Keratinocyte (primary cell): ENCODE data around the gene DDT. TPM values are rescaled to one million over a fixed set of nuclear protein-coding genes. Genes with fewer than 3 reads are reported as not detected.

ENCODE experiments used
- DNase-seq: peaks from one replicate; pipeline ENCODE4 v3.0.0-alpha.2; 2011; ENCODE audit warnings: low read depth, missing footprints, low spot score
- FAIRE-seq: peaks from 2 replicates; lab custom pipeline; 2011; peaks lifted over from hg19 to GRCh38; lab: Jason Lieb, UNC
- H2AFZ ChIP-seq: 2 replicates; pipeline ENCODE4 v1.6.0; 2012; ENCODE audit warnings: low read length, control low read depth, inconsistent platforms; ENCODE audit not compliant: control insufficient read depth
- H3K27ac ChIP-seq: 2 replicates; pipeline ENCODE4 v1.5.1; 2011; ENCODE audit warnings: low read length; ENCODE audit not compliant: control insufficient read depth, insufficient read depth
- H3K27me3 ChIP-seq: 3 replicates; pipeline ENCODE4 v1.6.0; 2011; ENCODE audit warnings: low read length; ENCODE audit not compliant: control insufficient read depth, insufficient read depth; ENCODE audit errors: extremely low read depth
- H3K36me3 ChIP-seq, 2 experiments: 2 replicates in 1 of 2; 3 replicates in 1 of 2; pipeline ENCODE4 v1.5.1; 2011; ENCODE audit warnings: low read length in 2 of 2, mild to moderate bottlenecking in 1 of 2; ENCODE audit not compliant: control insufficient read depth in 2 of 2, insufficient read depth in 2 of 2; ENCODE audit errors: extremely low read depth in 1 of 2
- H3K4me1 ChIP-seq: 3 replicates; pipeline ENCODE4 v1.5.1; 2011; ENCODE audit warnings: low read length; ENCODE audit not compliant: control insufficient read depth, insufficient read depth; ENCODE audit errors: extremely low read depth
- H3K4me2 ChIP-seq: 3 replicates; pipeline ENCODE4 v1.6.0; 2011; ENCODE audit warnings: low read depth, low read length; ENCODE audit not compliant: control insufficient read depth, insufficient read depth; ENCODE audit errors: extremely low read depth
- H3K4me3 ChIP-seq, 3 experiments: fragments of 200-600 bp in 1 of 3; sonication (generic) in 1 of 3; 2 replicates in 2 of 3; 3 replicates in 1 of 3; pipeline ENCODE4 v1.5.1; 2011 to 2016; ENCODE audit warnings: low read length in 3 of 3, mild to moderate bottlenecking in 3 of 3, control low read depth in 2 of 3, inconsistent platforms in 1 of 3, low read depth in 1 of 3, mixed read lengths in 1 of 3, mixed run types in 1 of 3, moderate library complexity in 1 of 3; ENCODE audit not compliant: control insufficient read depth in 2 of 3, insufficient read depth in 2 of 3; ENCODE audit errors: extremely low read depth in 1 of 3
- H3K79me2 ChIP-seq: 2 replicates; pipeline ENCODE4 v1.6.0; 2012; ENCODE audit warnings: low read length; ENCODE audit not compliant: control insufficient read depth, insufficient read depth
- H3K9ac ChIP-seq: 3 replicates; pipeline ENCODE4 v1.6.0; 2011; ENCODE audit warnings: low read length; ENCODE audit not compliant: control insufficient read depth, insufficient read depth; ENCODE audit errors: extremely low read depth
- H3K9me1 ChIP-seq: 3 replicates; pipeline ENCODE4 v1.6.0; 2011; ENCODE audit warnings: low read length; ENCODE audit not compliant: control insufficient read depth, insufficient read depth; ENCODE audit errors: extremely low read depth
- H3K9me3 ChIP-seq: 2 replicates; pipeline ENCODE4 v1.5.1; 2012; ENCODE audit warnings: low read depth, low read length; ENCODE audit not compliant: control insufficient read depth
- H4K20me1 ChIP-seq: 3 replicates; pipeline ENCODE4 v1.6.0; 2011; ENCODE audit warnings: low read length; ENCODE audit not compliant: control insufficient read depth, insufficient read depth; ENCODE audit errors: extremely low read depth
- EZH2 ChIP-seq: IDR thresholded peaks from one replicate; pipeline ENCODE4 v1.6.1; 2012; ENCODE audit warnings: inconsistent platforms, mild to moderate bottlenecking, low read length, moderate library complexity
- dilution Hi-C: fragments of 300-500 bp; cut with MboI; formaldehyde crosslinking; loops from one replicate; pipeline ENCODE4 v1.7.0; 2020; ENCODE audit warnings: low sequenced_read_pairs; ENCODE audit not compliant: extremely low pct_ligation_motif_present
- polyA plus RNA-seq, 5 experiments: library from polyadenylated mRNA; depleted of rRNA in 3 of 5; stranded (reverse) in 3 of 5; stranded (forward) in 1 of 5; unstranded in 1 of 5; fragments of >200 nt; gene quantifications; 1 replicate in 1 of 5; 2 replicates in 3 of 5; 3 replicates in 1 of 5; pipeline versions ENCODE4 v1.2.1 to v1.2.3, GENCODE V29; 2011 to 2012; ENCODE audit warnings: missing spikeins in 2 of 5, low read depth in 1 of 5, low replicate concordance in 1 of 5
- TF ChIP-seq, protein P1 (sequence below), 3 experiments: IDR thresholded peaks in 1 of 3; conservative IDR thresholded peaks in 1 of 3; optimal IDR thresholded peaks in 1 of 3; 2 replicates in 2 of 3; 3 replicates in 1 of 3; pipeline versions ENCODE3 to v1.5.1; 2011; ENCODE audit warnings: low read length in 3 of 3, mild to moderate bottlenecking in 3 of 3, moderate library complexity in 2 of 3, control low read depth in 1 of 3, inconsistent platforms in 1 of 3; ENCODE audit not compliant: insufficient read depth in 2 of 3; ENCODE audit errors: extremely low read depth in 1 of 3

Gene DDT
- polyA plus RNA-seq, 1 donor (not counting 4 experiments of a cell fraction or from before 2014, with no cell fraction given) = 151 TPM

DNA sequence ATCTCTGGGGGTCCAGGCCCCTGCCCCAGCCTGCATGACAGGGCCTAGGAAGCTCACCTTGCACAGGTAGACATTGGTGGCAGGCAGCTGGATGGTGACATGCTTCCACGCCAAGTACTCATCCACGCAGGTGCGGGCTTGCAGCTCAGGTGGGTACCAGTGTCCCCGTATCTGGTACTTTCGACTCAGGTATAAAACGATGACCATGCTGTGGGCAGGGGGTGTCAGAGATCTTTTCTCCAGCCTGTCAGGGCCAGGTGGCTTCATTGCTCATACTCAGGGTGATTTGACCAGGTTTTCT is 32.6 kb upstream of the DDT start:
- FAIRE-seq (no peak), DNase-seq (no peak)
- Histone ChIP-seq H3K27ac (no peak overlapping the region), H3K9me1 (no peaks in the 10 kb centered on the region), H2AFZ (no peak overlapping the region), H3K9ac (no peak overlapping the region), H3K27me3 (no peaks in the 10 kb centered on the region), H3K4me1 (no peaks in the 10 kb centered on the region), H4K20me1 (no peaks in the 10 kb centered on the region), H3K79me2 (peaks cover 6% of the 10 kb centered on the region), H3K4me3 (no peak overlapping the region), H3K36me3 (no peaks in the 10 kb centered on the region), H3K4me2 (no peak overlapping the region), H3K9me3 (no peaks in the 10 kb centered on the region)
- no peak for TF ChIP-seq EZH2
- TF ChIP-seq, protein P1, sequence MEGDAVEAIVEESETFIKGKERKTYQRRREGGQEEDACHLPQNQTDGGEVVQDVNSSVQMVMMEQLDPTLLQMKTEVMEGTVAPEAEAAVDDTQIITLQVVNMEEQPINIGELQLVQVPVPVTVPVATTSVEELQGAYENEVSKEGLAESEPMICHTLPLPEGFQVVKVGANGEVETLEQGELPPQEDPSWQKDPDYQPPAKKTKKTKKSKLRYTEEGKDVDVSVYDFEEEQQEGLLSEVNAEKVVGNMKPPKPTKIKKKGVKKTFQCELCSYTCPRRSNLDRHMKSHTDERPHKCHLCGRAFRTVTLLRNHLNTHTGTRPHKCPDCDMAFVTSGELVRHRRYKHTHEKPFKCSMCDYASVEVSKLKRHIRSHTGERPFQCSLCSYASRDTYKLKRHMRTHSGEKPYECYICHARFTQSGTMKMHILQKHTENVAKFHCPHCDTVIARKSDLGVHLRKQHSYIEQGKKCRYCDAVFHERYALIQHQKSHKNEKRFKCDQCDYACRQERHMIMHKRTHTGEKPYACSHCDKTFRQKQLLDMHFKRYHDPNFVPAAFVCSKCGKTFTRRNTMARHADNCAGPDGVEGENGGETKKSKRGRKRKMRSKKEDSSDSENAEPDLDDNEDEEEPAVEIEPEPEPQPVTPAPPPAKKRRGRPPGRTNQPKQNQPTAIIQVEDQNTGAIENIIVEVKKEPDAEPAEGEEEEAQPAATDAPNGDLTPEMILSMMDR (optimal IDR thresholded peaks at IDR 0.05 in 1 of 3, IDR thresholded peaks at IDR 0.05 in 1 of 3, conservative IDR thresholded peaks at IDR 0.05 in 1 of 3; ENCODE audit: extremely low read depth in 1 of 3, insufficient read depth in 2 of 3, low read length in 3 of 3) = no peak
- dilution Hi-C loops = no loop called here

DNA sequence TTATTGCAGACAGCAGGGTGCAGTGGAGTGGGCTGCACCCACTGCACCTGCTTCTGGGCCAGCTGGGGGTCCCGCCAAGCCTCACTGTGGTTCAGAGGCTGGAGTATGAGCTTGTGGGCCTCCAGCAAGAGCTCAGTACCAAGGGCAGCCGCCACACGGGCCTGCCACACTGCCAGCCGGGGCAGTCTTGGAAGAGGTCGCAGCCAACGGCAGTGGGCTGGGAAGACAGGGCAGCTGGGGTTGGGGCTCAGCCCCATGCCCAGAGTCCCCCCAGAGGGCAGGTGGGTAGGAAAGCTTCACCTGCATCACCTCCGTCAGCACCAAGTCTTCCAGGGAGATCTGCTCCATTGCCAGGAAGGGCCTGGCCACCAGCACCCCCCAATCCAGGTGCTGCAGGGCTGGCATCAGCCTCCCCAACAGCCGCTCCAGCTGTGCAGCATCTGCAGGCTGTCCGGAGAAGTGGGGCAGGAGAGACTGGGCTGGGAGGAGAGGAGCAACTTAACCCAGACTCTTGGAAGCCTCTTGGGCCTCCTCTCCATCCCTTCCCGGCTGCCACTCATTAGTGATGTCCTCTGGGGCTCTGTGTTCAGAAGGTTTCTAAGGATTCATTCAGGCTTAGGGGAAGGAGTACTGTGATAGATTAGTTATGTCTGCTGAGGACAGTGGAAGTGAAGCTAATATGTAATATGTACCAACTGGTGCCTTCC is 32.1 kb upstream of the DDT start:
- FAIRE-seq = no peak
- Histone ChIP-seq H3K4me3 (no peak overlapping the region), H3K27me3 (no peaks in the 10 kb centered on the region), H3K36me3 (no peaks in the 10 kb centered on the region), H3K4me2 (no peak overlapping the region), H4K20me1 (no peaks in the 10 kb centered on the region), H3K9me3 (no peaks in the 10 kb centered on the region), H2AFZ (no peak overlapping the region), H3K79me2 (peaks cover under 1% of the 10 kb centered on the region), H3K27ac (no peak overlapping the region), H3K4me1 (no peaks in the 10 kb centered on the region), H3K9me1 (no peaks in the 10 kb centered on the region), H3K9ac (no peak overlapping the region)
- dilution Hi-C loops = no loop called here
- TF ChIP-seq EZH2 = no peak
- TF ChIP-seq, protein P1 (optimal IDR thresholded peaks at IDR 0.05 in 1 of 3, IDR thresholded peaks at IDR 0.05 in 1 of 3, conservative IDR thresholded peaks at IDR 0.05 in 1 of 3; ENCODE audit: extremely low read depth in 1 of 3, insufficient read depth in 2 of 3, low read length in 3 of 3) = no peak
- DNase-seq = no peak
